Trophoblast cell (in vitro differentiated cells and primary cell): Measurements from ENCODE around the gene TECPR1.

ENCODE experiments used
- DNase-seq, 2 donors: peaks; one replicate each; pipeline ENCODE4 v3.0.0-alpha.2; 2016
- H2AFZ ChIP-seq: 2 replicates; pipeline ENCODE4 v1.6.1; 2013; ENCODE audit warnings: low read length, moderate library complexity, mild to moderate bottlenecking; ENCODE audit not compliant: insufficient read depth, poor library complexity
- H2AK5ac ChIP-seq: 2 replicates; pipeline ENCODE4 v1.6.1; 2013; ENCODE audit warnings: mild to moderate bottlenecking, low read length
- H2BK120ac ChIP-seq: 2 replicates; pipeline ENCODE4 v1.6.1; 2013; ENCODE audit warnings: low read length, mild to moderate bottlenecking, moderate library complexity; ENCODE audit not compliant: insufficient read depth, poor library complexity
- H2BK12ac ChIP-seq: 2 replicates; pipeline ENCODE4 v1.6.1; 2013; ENCODE audit warnings: mild to moderate bottlenecking, low read length, moderate library complexity
- H2BK5ac ChIP-seq: 2 replicates; pipeline ENCODE4 v1.6.1; 2013; ENCODE audit warnings: low read length, low read depth, moderate library complexity, mild to moderate bottlenecking; ENCODE audit not compliant: poor library complexity
- H3K14ac ChIP-seq: 2 replicates; pipeline ENCODE4 v1.6.1; 2013; ENCODE audit warnings: mild to moderate bottlenecking, low read length
- H3K18ac ChIP-seq: 2 replicates; pipeline ENCODE4 v1.6.1; 2013; ENCODE audit warnings: mild to moderate bottlenecking, low read length
- H3K23ac ChIP-seq: 2 replicates; pipeline ENCODE4 v1.6.1; 2013; ENCODE audit warnings: low read length
- H3K27ac ChIP-seq: 2 replicates; pipeline ENCODE4 v1.5.1; 2013; ENCODE audit warnings: low read depth, mild to moderate bottlenecking, inconsistent platforms, low read length, moderate library complexity
- H3K27me3 ChIP-seq: 2 replicates; pipeline ENCODE4 v1.6.1; 2013; ENCODE audit warnings: inconsistent platforms, mild to moderate bottlenecking, low read length, moderate library complexity; ENCODE audit not compliant: insufficient read depth
- H3K36me3 ChIP-seq, 2 experiments: 1 replicate in 1 of 2; 2 replicates in 1 of 2; pipeline ENCODE4 v1.6.1; 2013; ENCODE audit warnings: low read length in 2 of 2, mild to moderate bottlenecking in 2 of 2, moderate library complexity in 1 of 2; ENCODE audit not compliant: insufficient read depth in 2 of 2, control insufficient read depth in 1 of 2
- H3K4ac ChIP-seq: 2 replicates; pipeline ENCODE4 v1.6.1; 2013; ENCODE audit warnings: low read depth, mild to moderate bottlenecking, low read length, moderate library complexity
- H3K4me1 ChIP-seq, 2 experiments: 1 replicate in 1 of 2; 2 replicates in 1 of 2; pipeline ENCODE4 v1.6.1; 2013; ENCODE audit warnings: low read length in 2 of 2, mild to moderate bottlenecking in 2 of 2, moderate library complexity in 1 of 2; ENCODE audit not compliant: insufficient read depth in 2 of 2, control insufficient read depth in 1 of 2
- H3K4me2 ChIP-seq: 2 replicates; pipeline ENCODE4 v1.6.1; 2013; ENCODE audit warnings: inconsistent platforms, mild to moderate bottlenecking, low read length, moderate library complexity
- H3K4me3 ChIP-seq: 2 replicates; pipeline ENCODE4 v1.5.1; 2013; ENCODE audit warnings: mild to moderate bottlenecking, low read depth, low read length, inconsistent platforms
- H3K79me1 ChIP-seq: one replicate; pipeline ENCODE4 v1.6.1; 2013; ENCODE audit warnings: low read length
- H3K79me2 ChIP-seq: 2 replicates; pipeline ENCODE4 v1.6.1; 2013; ENCODE audit warnings: low read length, mild to moderate bottlenecking; ENCODE audit not compliant: control insufficient read depth, insufficient read depth, poor library complexity
- H3K9ac ChIP-seq: 2 replicates; pipeline ENCODE4 v1.6.1; 2013; ENCODE audit warnings: mild to moderate bottlenecking, low read length
- H3K9me3 ChIP-seq: 2 replicates; pipeline ENCODE4 v1.6.1; 2013; ENCODE audit warnings: low read depth, mild to moderate bottlenecking, control low read depth, inconsistent platforms, low read length; ENCODE audit not compliant: insufficient read depth
- H4K12ac ChIP-seq: 2 replicates; pipeline ENCODE4 v1.6.1; 2013; ENCODE audit warnings: low read depth, mild to moderate bottlenecking, low read length, moderate library complexity
- H4K8ac ChIP-seq: 2 replicates; pipeline ENCODE4 v1.6.1; 2013; ENCODE audit warnings: low read depth, mild to moderate bottlenecking, low read length, moderate library complexity
- H4K91ac ChIP-seq: one replicate; pipeline ENCODE4 v1.6.1; 2013; ENCODE audit warnings: low read depth, mild to moderate bottlenecking, low read length, moderate library complexity
- WGBS: extraction: QIAGEN DNeasy Blood & Tissue Kit; methylation state at CpG from one replicate; pipeline ENCODE4 v1.1.7; 2013; ENCODE audit warnings: missing lambda C conversion rate; ENCODE audit not compliant: insufficient read length, insufficient coverage; ENCODE audit errors: extremely low coverage; 5-methylcytosine and 5-hydroxymethylcytosine counted together

The TECPR1 gene

DNA sequence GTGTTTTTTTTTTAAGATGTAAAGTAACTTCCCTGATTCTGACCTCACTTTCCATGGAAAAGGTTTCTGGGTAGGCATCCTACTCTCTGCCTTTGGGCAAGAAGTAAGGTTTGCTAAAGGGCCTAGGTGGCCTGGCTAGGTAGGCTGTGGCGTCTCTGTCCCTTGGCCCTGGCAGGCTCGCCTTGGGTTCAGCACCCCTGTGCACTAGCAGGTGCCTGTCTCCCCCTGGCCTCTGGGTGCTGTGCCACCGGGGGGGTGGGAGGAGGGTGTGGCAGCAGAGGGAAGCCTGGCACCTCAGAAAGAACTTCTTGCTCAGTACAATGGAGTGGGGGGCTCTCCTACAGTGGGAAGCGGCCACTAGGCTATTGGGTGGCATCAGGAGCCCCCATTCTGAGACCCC lies 14.0 kb downstream of the TECPR1 start:
- no peak overlapping the region for H3K14ac ChIP-seq
- H4K8ac ChIP-seq: no peak overlapping the region
- H4K12ac ChIP-seq: no peak overlapping the region
- H3K36me3 ChIP-seq: peaks cover 6 to 10% of the 10 kb centered on the region in 2 experiments
- no peak overlapping the region for H2BK12ac ChIP-seq
- H2AK5ac ChIP-seq: no peak overlapping the region
- H3K4me1 ChIP-seq: peaks cover 0 to 2% of the 10 kb centered on the region in 2 experiments
- H3K18ac ChIP-seq: no peak overlapping the region
- peak in 1 of 2 donors; percentile 42 for DNase-seq
- no peak overlapping the region for H2BK120ac ChIP-seq
- H3K4ac ChIP-seq: no peak overlapping the region
- no peaks in the 10 kb centered on the region for H3K79me2 ChIP-seq
- H2BK5ac ChIP-seq: no peak overlapping the region
- H3K4me2 ChIP-seq: no peak overlapping the region
- H3K9ac ChIP-seq: no peak overlapping the region
- no peaks in the 10 kb centered on the region for H3K79me1 ChIP-seq
- H3K4me3 ChIP-seq: no peak overlapping the region
- H3K27me3 ChIP-seq: no peaks in the 10 kb centered on the region
- no peak overlapping the region for H2AFZ ChIP-seq
- no peak overlapping the region for H4K91ac ChIP-seq
- H3K23ac ChIP-seq: no peak overlapping the region
- no CpG with 5 or more reads among the region's 4 CpGs for WGBS
- no peak overlapping the region for H3K27ac ChIP-seq
- peaks cover 6% of the 10 kb centered on the region for H3K9me3 ChIP-seq

DNA sequence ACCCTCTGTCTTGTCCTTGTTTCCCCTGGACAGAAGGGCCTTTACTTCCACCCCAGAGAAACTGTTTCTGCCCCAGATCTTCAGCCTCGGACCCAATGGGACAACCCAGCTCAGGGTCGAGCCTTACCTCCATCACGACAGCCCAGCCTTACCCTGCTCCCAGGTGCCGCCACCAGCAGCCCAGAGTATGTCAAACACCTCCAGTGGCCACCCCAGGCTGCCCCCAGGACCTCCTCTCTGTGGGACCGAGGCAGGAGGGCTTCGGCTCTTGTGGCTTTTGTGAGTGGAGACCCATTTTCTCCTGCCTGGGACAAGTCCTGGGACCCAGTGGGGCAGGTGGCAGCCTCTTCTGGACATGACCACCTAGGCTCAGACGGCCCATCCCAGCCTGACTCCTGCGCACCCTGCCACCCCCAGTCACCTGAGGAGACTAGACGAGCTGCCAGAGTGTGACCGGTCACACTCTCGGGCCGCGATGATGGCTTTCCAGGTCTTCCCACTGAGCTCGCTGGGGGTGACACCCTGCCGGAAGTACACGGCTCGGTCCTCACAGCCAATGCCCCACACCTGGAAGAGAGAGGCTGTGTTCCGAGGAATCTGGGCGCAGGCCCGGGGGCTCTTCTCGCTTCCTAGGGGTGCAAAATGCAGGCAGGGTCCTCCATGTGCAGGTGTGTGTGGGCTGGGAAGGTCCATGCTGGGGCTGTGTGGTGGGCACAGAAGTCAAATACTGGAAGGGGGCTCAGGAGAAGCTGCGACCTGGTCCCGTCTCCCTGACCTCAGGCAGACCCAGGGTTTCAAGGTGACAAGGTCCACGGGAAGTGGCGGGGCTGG lies 15.5 kb downstream of the TECPR1 start:
- no peaks in the 10 kb centered on the region for H3K79me1 ChIP-seq
- H3K4me1 ChIP-seq: peaks cover 0 to 2% of the 10 kb centered on the region in 2 experiments
- no peak overlapping the region for H4K12ac ChIP-seq
- H3K4me3 ChIP-seq: no peak overlapping the region
- no peak overlapping the region for H3K4me2 ChIP-seq
- no peak overlapping the region for H3K4ac ChIP-seq
- no peak overlapping the region for H2AK5ac ChIP-seq
- peaks cover 6% of the 10 kb centered on the region for H3K9me3 ChIP-seq
- no peak overlapping the region for H3K27ac ChIP-seq
- no peaks in the 10 kb centered on the region for H3K79me2 ChIP-seq
- no peak overlapping the region for H3K23ac ChIP-seq
- H3K27me3 ChIP-seq: no peaks in the 10 kb centered on the region
- no peak overlapping the region for H3K14ac ChIP-seq
- H4K8ac ChIP-seq: no peak overlapping the region
- no peak overlapping the region for H4K91ac ChIP-seq
- no peak overlapping the region for H3K18ac ChIP-seq
- no peak overlapping the region for H2AFZ ChIP-seq
- H3K36me3 ChIP-seq: peaks cover 3 to 8% of the 10 kb centered on the region in 2 experiments
- no peak overlapping the region for H2BK120ac ChIP-seq
- DNase-seq: no peak
- no peak overlapping the region for H3K9ac ChIP-seq
- WGBS: no CpG with 5 or more reads among the region's 25 CpGs
- H2BK12ac ChIP-seq: no peak overlapping the region
- H2BK5ac ChIP-seq: no peak overlapping the region

DNA sequence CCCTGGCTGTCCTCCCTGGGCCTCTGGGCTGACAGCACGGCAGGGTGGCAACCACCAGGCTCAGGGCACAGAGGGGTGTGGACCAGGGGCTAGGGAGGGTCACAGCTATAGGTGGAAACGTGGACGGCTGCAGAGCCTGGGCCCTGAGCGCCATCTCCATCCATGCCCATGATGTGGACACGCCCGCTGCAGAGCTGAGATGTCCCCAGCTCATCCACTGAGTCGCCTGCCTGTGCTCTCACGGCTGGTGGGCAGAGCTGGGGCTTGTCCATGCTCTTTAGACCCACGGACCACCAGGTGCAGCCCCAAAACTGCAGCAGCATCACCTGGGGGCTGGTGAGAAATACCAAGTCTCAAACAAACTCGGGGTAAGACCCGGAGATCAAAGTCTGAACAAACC lies 16.1 kb downstream of the TECPR1 start:
- Histone ChIP-seq H3K23ac (no peak overlapping the region), H3K14ac (no peak overlapping the region), H3K79me1 (no peaks in the 10 kb centered on the region), H3K9ac (no peak overlapping the region), H3K36me3 (peaks cover 5% of the 10 kb centered on the region in 2 experiments), H3K79me2 (no peaks in the 10 kb centered on the region), H3K4me3 (no peak overlapping the region), H2AK5ac (no peak overlapping the region), H3K18ac (no peak overlapping the region), H3K4me2 (no peak overlapping the region), H4K8ac (no peak overlapping the region), H3K4me1 (peaks cover 0 to 2% of the 10 kb centered on the region in 2 experiments), H2BK5ac (no peak overlapping the region), H3K9me3 (peaks cover 6% of the 10 kb centered on the region), H3K4ac (no peak overlapping the region), H4K12ac (no peak overlapping the region), H3K27me3 (no peaks in the 10 kb centered on the region), H2BK120ac (no peak overlapping the region), H2BK12ac (no peak overlapping the region), H2AFZ (no peak overlapping the region), H4K91ac (no peak overlapping the region), H3K27ac (no peak overlapping the region)
- no peak for DNase-seq
- WGBS: no CpG with 5 or more reads among the region's 11 CpGs

DNA sequence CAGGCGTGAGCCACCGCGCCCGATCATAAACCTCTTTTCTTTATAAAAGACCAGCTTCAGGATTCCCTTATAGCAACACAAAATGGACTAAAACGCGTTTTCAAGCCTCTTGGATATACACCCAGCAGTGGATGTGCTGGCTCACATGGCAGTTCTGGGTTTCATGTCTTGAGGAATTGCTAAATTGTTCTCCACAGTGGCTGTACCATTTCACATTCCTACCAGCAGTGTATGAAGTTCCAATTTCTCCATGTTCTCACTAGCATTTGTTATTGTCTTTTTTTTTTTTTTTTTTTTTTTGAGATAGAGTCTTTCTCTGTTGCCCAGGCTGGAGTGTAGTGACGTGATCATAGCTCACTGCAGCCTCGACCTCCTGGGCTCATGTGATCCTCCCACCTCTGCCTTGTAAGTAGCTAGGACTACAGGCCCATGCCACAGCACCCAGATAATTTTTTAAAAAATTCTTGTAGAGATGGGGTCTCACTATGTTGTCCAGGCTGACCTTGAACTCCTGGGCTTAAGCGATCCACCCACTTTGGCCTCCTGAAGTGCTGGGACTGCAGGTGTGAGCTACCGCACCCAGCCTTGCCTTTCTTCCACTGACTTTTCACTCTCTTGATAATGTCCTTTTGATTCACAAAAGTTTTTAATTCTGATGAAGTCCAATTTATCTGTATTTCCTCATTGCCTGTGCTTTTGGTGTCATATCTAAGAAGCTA lies 17.4 kb downstream of the TECPR1 start:
- Histone ChIP-seq H2BK120ac (no peak overlapping the region), H3K9me3 (peaks cover 6% of the 10 kb centered on the region), H3K23ac (no peak overlapping the region), H3K27ac (no peak overlapping the region), H4K91ac (no peak overlapping the region), H3K4ac (no peak overlapping the region), H2AK5ac (no peak overlapping the region), H3K18ac (no peak overlapping the region), H2BK5ac (no peak overlapping the region), H3K14ac (no peak overlapping the region), H3K36me3 (peaks cover 5 to 7% of the 10 kb centered on the region in 2 experiments), H3K79me2 (no peaks in the 10 kb centered on the region), H4K12ac (no peak overlapping the region), H3K4me2 (no peak overlapping the region), H3K27me3 (no peaks in the 10 kb centered on the region), H3K4me1 (peaks cover 0 to 2% of the 10 kb centered on the region in 2 experiments), H2AFZ (no peak overlapping the region), H3K4me3 (no peak overlapping the region), H3K9ac (no peak overlapping the region), H3K79me1 (no peaks in the 10 kb centered on the region), H4K8ac (no peak overlapping the region), H2BK12ac (no peak overlapping the region)
- peak in 1 of 2 donors; percentile 52 for DNase-seq
- no CpG with 5 or more reads among the region's 10 CpGs for WGBS
